GM12874 (cell line): Measurements from ENCODE around the gene DNAJC25.

Experiments used
- TF ChIP-seq, protein P1 (sequence below): IDR thresholded peaks from 2 replicates; pipeline ENCODE4 v1.5.1; 2011; ENCODE audit warnings: low read depth, mild to moderate bottlenecking, control low read depth, low read length, moderate library complexity; ENCODE audit not compliant: insufficient read depth

DNAJC25 gene

DNA sequence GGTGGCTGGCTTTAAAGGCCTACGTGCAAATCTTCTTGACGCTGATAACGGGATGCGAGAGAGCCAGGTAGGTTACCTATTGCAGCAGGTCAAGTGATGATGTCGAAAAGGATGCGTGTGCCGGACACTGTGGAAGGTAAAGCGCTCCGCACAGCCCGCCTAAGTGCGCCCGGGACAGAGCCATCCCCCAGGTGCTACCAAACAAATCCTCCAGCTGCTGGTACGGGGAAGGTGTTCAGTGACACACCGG, 245 bp upstream of the DNAJC25 start:
- TF ChIP-seq, protein P1, sequence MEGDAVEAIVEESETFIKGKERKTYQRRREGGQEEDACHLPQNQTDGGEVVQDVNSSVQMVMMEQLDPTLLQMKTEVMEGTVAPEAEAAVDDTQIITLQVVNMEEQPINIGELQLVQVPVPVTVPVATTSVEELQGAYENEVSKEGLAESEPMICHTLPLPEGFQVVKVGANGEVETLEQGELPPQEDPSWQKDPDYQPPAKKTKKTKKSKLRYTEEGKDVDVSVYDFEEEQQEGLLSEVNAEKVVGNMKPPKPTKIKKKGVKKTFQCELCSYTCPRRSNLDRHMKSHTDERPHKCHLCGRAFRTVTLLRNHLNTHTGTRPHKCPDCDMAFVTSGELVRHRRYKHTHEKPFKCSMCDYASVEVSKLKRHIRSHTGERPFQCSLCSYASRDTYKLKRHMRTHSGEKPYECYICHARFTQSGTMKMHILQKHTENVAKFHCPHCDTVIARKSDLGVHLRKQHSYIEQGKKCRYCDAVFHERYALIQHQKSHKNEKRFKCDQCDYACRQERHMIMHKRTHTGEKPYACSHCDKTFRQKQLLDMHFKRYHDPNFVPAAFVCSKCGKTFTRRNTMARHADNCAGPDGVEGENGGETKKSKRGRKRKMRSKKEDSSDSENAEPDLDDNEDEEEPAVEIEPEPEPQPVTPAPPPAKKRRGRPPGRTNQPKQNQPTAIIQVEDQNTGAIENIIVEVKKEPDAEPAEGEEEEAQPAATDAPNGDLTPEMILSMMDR = no peak

DNA sequence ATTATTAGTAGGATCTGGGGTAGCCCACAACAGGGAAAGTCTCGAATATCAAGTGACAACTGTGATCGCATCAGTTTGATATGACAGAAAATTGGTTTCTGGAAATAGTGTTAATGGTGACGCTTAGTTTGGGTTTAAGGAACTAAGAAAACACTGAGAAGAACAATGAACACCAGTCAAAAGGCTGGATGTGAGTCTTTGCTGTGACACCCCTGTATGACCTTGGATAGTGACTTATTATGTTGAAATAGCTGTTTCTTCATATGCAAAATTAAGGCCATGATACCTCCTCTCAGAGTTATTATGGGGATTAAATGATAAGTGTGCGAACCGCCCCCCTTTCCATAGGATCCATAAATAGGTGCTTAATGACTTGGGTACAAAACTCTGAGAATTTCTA, 926 bp downstream of the DNAJC25 start:
- TF ChIP-seq, protein P1 = no peak

DNA sequence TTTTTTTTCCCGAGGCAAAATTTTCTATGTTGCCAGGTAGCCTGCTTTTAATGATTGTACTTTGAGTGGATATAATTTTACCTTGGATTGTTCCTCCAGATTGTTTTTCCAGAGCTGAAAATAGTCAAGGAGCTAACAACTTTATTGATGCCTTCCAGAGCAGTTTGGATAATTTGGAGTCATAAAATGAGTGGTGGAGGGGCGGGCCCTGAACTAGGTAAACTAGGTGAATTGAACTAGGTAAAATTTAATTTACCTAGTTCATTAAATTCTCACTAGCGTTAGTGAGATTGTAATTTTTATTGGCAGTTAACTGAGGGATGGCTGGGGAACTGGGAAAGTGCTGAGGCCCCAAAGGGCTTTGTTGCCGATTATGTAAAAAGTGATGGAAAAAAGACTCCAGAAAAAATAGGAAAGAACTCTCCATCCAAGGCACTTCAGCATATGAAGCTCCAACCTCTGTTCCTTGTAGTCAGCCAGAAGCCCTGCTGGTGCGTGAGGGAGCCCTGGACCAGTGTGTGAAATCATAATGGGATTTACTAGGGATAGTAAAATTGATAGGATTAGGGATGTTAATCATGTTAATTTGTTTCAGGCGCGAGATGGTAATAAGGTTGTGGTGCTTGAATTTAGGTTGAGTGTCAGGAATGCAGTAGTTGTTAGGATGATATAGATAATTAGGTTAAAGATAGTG, 1.7 kb downstream of the DNAJC25 start:
- TF ChIP-seq, protein P1 = no peak

DNA sequence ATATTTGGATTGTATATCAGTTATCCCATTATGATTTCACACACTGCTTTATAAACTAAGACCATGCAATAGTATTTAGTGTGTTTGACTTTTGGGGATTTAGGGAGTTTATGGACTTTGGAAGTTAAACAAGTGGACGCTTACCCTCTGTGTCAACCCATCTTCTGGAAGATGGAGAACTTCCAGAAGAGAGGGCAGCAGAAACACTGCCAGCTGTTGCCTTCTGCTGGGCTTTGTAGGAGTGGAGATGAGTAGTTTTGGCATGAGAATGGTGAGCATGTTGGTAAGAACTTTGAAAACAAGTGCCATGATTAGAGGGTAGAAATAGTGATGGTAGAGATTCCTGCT, 2.2 kb downstream of the DNAJC25 start:
- TF ChIP-seq, protein P1 = no peak

DNA sequence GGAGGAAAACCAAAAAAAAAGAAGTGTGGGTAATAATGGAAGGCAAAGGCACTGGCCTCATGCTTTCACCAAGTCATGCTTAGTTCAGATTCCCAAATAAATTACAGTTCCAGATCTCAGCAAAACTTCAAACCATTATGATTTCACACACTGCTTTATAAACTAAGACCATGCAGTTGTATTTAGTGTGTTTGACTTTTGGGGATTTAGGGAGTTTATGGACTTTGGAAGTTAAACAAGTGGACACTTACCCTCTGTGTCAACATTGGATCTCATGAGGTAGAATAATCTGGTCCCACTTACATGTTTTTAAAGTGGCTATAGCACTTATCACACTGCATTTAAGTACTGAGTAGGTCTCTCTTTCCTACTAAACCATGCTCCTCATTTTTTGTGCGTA, 3.7 kb downstream of the DNAJC25 start:
- TF ChIP-seq, protein P1 = no peak

DNA sequence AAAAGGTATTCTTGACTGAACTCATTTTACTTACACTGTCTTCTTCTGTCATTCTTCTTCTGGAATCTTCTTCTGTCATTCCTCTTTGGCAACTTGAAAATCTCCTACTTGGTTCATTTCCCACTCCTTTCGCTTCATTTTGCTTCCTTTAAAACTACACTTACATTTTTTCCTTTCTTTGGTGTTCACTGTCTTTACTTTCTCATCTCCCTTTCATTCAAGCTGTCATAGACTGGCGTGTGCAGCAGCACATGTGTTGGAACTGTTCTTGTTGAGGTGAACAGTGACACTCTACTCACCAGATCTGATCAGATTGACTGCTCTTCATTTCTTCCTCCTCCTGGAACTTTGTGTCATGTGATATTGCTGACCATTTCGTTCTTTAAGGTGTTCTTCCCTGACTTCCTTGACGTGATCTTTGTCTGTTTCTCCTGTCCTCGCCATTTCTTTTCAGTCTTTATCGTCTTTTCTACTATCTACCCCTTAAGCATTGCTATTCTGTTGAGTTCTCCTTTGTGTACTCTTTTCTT, 6.4 kb downstream of the DNAJC25 start:
- TF ChIP-seq, protein P1 = no peak

DNA sequence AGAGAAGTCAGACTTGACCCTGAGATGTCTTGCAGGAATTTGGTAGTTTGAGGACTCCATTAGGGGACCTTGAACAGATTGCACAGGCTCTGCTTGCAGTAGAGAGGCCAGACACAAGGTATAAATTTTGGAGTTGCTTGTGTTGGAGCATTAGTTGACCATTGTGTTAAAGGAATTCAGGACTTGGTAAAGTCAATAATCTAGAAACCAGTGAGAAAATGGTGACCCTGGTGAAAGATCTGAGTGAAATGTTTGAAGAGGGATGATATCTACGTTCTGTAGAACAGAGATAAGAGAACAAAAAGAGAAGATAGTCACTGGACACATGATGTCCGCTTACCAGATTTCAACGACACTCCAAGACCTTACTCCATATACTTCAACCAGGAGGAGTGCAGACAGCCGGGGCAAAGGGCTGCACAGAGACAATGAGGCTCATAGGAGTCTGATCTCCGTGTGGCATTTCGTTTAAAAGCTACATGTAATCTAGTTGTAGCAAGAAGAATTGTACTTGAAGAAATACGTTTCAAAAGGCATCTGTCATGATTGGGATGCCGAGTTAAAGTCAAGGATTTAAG, 13.2 kb downstream of the DNAJC25 start:
- TF ChIP-seq, protein P1 = no peak

DNA sequence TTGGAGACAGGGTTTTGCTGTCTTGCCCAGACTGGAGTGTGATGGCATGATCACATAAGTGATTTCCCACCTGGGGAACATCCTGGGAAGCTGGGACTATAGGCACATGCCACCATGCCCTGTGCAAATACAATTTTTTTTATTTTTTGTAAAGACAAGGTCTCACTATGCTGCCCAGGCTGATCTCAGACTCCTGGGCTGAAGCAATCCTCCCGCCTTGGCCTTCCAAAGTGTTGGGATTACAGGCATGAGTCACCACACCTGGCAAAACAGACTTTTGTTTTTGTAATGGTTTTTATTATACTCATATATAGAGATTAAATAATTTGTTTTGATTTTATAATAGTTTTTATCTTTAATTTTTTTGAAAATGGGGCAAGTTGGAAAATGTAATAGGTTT, 14.7 kb downstream of the DNAJC25 start:
- TF ChIP-seq, protein P1 = no peak
